HEK293 (cell line): Measurements from ENCODE around the gene PTPRR.

Source experiments
- CTCF ChIA-PET: fragments of 350-600 bp; formaldehyde crosslinking; extraction: SDS; loops from one replicate; lab custom pipeline; 2021; ENCODE audit warnings: antibody characterized with exemption; lab: Yijun Ruan, JAX
- POLR2A ChIA-PET: fragments of 300-600 bp; formaldehyde crosslinking; extraction: SDS; loops from one replicate; lab custom pipeline; 2020; ENCODE audit warnings: antibody characterized with exemption, inconsistent platforms; lab: Yijun Ruan, JAX
- H3K27ac ChIP-seq: fragments of 200-500 bp; sonication (Bioruptor generic); 2 replicates; pipeline ENCODE4 v1.5.1; 2014; ENCODE audit warnings: low read depth, low read length, control low read depth, inconsistent platforms; ENCODE audit errors: extremely low read depth
- H3K36me3 ChIP-seq, 2 experiments: fragments of 200-500 bp in 1 of 2; sonication (Bioruptor generic) in 1 of 2; 1 replicate in 1 of 2; 2 replicates in 1 of 2; pipeline ENCODE4 v1.5.1; 2014 to 2017; ENCODE audit warnings: inconsistent platforms in 2 of 2, low read length in 2 of 2; ENCODE audit not compliant: control insufficient read depth in 2 of 2, insufficient read depth in 1 of 2
- H3K4me1 ChIP-seq: fragments of 200-500 bp; sonication (Bioruptor generic); 2 replicates; pipeline ENCODE4 v1.5.1; 2014; ENCODE audit warnings: mild to moderate bottlenecking, low read length, inconsistent platforms; ENCODE audit not compliant: control insufficient read depth, insufficient read depth
- H3K4me3 ChIP-seq: 2 replicates; pipeline ENCODE4 v1.5.1; 2011; ENCODE audit warnings: low read depth, mild to moderate bottlenecking, control low read depth, low read length, moderate library complexity
- H3K9me3 ChIP-seq: fragments of 200-500 bp; sonication (Bioruptor generic); 2 replicates; pipeline ENCODE4 v1.5.1; 2014; ENCODE audit warnings: low read depth, low read length, inconsistent platforms; ENCODE audit not compliant: control insufficient read depth, insufficient read depth
- KLF9 ChIP-seq: fragments of 450-650 bp; formaldehyde crosslinking; IDR thresholded peaks from 2 replicates; pipeline ENCODE4 v1.5.1; 2016; ENCODE audit warnings: missing biosample characterization, missing genetic modification characterization, low read depth
- RBAK ChIP-seq: fragments of 450-650 bp; formaldehyde crosslinking; IDR thresholded peaks from 2 replicates; pipeline ENCODE4 v1.5.1; 2016; ENCODE audit warnings: missing biosample characterization, missing genetic modification characterization
- ZBTB21 ChIP-seq: fragments of 450-650 bp; formaldehyde crosslinking; IDR thresholded peaks from 2 replicates; pipeline ENCODE4 v1.5.1; 2017; ENCODE audit warnings: missing biosample characterization, missing genetic modification characterization
- ZBTB48 ChIP-seq: fragments of 450-650 bp; formaldehyde crosslinking; IDR thresholded peaks from 2 replicates; pipeline ENCODE4 v1.5.1; 2016; ENCODE audit warnings: missing biosample characterization, missing genetic modification characterization
- ZEB2 ChIP-seq: fragments of 450-650 bp; formaldehyde crosslinking; IDR thresholded peaks from 2 replicates; pipeline ENCODE4 v1.5.1; 2016; ENCODE audit warnings: missing biosample characterization, missing genetic modification characterization
- ZNF23 ChIP-seq: fragments of 450-650 bp; formaldehyde crosslinking; IDR thresholded peaks from 2 replicates; pipeline ENCODE4 v1.5.1; 2016; ENCODE audit warnings: missing biosample characterization, missing genetic modification characterization, borderline replicate concordance
- ZNF311 ChIP-seq: fragments of 450-650 bp; formaldehyde crosslinking; IDR thresholded peaks from 2 replicates; pipeline ENCODE4 v1.5.1; 2017; ENCODE audit warnings: missing biosample characterization, missing genetic modification characterization, borderline replicate concordance
- ZNF394 ChIP-seq: fragments of 450-650 bp; formaldehyde crosslinking; IDR thresholded peaks from 2 replicates; pipeline ENCODE4 v1.5.1; 2016; ENCODE audit warnings: missing biosample characterization, missing genetic modification characterization, mild to moderate bottlenecking, moderate library complexity, borderline replicate concordance
- ZNF560 ChIP-seq: fragments of 450-650 bp; formaldehyde crosslinking; IDR thresholded peaks from 2 replicates; pipeline ENCODE4 v1.5.1; 2017; ENCODE audit warnings: missing biosample characterization, missing genetic modification characterization, borderline replicate concordance
- ZNF561 ChIP-seq: fragments of 450-650 bp; IDR thresholded peaks from 2 replicates; pipeline ENCODE4 v1.5.1; 2018; ENCODE audit warnings: missing biosample characterization, missing genetic modification characterization, borderline replicate concordance
- ZNF610 ChIP-seq: fragments of 450-650 bp; formaldehyde crosslinking; IDR thresholded peaks from 2 replicates; pipeline ENCODE4 v1.5.1; 2016; ENCODE audit warnings: missing biosample characterization, missing genetic modification characterization, borderline replicate concordance
- ZNF626 ChIP-seq: fragments of 450-650 bp; sonication (Bioruptor Pico); formaldehyde crosslinking; IDR thresholded peaks from 2 replicates; pipeline ENCODE4 v1.5.1; 2018; ENCODE audit warnings: missing biosample characterization, missing genetic modification characterization, inconsistent platforms
- ZNF629 ChIP-seq: fragments of 450-650 bp; formaldehyde crosslinking; IDR thresholded peaks from 2 replicates; pipeline ENCODE4 v1.5.1; 2017; ENCODE audit warnings: missing biosample characterization, missing genetic modification characterization
- ZNF776 ChIP-seq: fragments of 450-650 bp; formaldehyde crosslinking; IDR thresholded peaks from 2 replicates; pipeline ENCODE4 v1.5.0; 2017; ENCODE audit warnings: missing biosample characterization, missing genetic modification characterization, borderline replicate concordance
- ZSCAN16 ChIP-seq: fragments of 450-650 bp; formaldehyde crosslinking; IDR thresholded peaks from 2 replicates; pipeline ENCODE4 v1.5.1; 2016; ENCODE audit warnings: missing biosample characterization, missing genetic modification characterization
- TF ChIP-seq, protein P1 (sequence below): fragments of 450-650 bp; formaldehyde crosslinking; IDR thresholded peaks from 2 replicates; pipeline ENCODE4 v1.5.1; 2016; ENCODE audit warnings: missing biosample characterization, missing genetic modification characterization
- TF ChIP-seq, protein P2 (sequence below): fragments of 450-650 bp; formaldehyde crosslinking; IDR thresholded peaks from 2 replicates; pipeline ENCODE4 v1.5.1; 2016; ENCODE audit warnings: missing biosample characterization, missing genetic modification characterization, low read depth
- TF ChIP-seq, protein P3 (sequence below): fragments of 450-650 bp; formaldehyde crosslinking; IDR thresholded peaks from 2 replicates; pipeline ENCODE4 v1.5.1; 2017; ENCODE audit warnings: missing biosample characterization, missing genetic modification characterization
- TF ChIP-seq, protein P4 (sequence below): fragments of 450-650 bp; formaldehyde crosslinking; IDR thresholded peaks from 2 replicates; pipeline ENCODE4 v1.5.1; 2016; ENCODE audit warnings: missing biosample characterization, missing genetic modification characterization
- TF ChIP-seq, protein P5 (sequence below): fragments of 450-650 bp; formaldehyde crosslinking; IDR thresholded peaks from 2 replicates; pipeline ENCODE4 v1.5.1; 2016; ENCODE audit warnings: missing biosample characterization, missing genetic modification characterization
- TF ChIP-seq, protein P6 (sequence below): fragments of 450-650 bp; formaldehyde crosslinking; IDR thresholded peaks from 2 replicates; pipeline ENCODE4 v1.5.1; 2016; ENCODE audit warnings: missing biosample characterization, missing genetic modification characterization

Gene PTPRR

DNA sequence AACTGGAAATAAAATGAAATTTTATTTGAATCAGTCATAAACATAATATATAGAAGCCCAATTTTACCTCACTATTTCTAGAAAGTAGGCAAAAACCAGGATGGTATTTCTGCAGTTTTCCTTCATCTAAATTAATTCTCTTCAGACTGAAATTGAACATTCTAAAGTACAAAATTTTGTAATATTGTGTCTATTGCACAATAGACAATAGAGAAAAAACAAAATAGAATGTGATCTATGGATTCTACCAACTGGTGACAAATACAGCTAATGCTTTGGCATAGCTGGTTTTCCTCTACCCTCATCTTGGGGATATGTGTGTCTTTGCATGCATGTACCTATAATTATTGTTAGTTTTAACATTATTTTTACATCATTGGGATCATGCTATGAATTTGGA lies 8.5 kb upstream of the PTPRR start (continued):
- TF ChIP-seq ZNF776 (tag by site-specific recombination), result no peak
- TF ChIP-seq ZNF626 (tag by site-specific recombination), result no peak
- TF ChIP-seq ZNF311, result no peak

DNA sequence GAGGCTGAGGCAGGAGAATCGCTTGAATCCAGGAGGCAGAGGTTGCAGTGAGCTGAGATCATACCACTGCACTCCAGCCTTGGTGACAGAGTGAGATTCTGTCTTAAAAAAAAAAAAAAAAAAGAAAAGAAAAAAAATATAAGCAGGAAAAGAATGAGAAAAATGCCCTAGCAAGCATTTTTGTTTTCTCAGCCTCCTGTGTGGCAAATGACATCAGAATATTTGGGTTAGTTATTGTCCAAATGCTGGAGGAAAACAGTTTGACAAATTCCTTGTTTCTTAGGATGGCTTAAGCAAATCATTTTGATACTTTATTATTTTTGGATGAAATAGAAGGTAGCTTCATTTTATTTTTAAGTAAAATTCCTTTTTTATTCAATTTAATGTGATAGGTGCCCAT lies 7.5 kb upstream of the PTPRR start:
- H3K36me3 ChIP-seq, result no peaks in the 10 kb centered on the region
- no peak overlapping the region for H3K27ac ChIP-seq
- ChIA-PET POLR2A (no interaction called here), CTCF (no interaction called here)
- no peak overlapping the region for H3K4me3 ChIP-seq
- TF ChIP-seq ZNF560 (tag by site-specific recombination), result no peak
- TF ChIP-seq RBAK (tag by site-specific recombination), result no peak
- TF ChIP-seq ZNF23 (tag by site-specific recombination), result no peak
- TF ChIP-seq ZNF561, result no peak
- no peaks in the 10 kb centered on the region for H3K4me1 ChIP-seq
- no peaks in the 10 kb centered on the region for H3K9me3 ChIP-seq

DNA sequence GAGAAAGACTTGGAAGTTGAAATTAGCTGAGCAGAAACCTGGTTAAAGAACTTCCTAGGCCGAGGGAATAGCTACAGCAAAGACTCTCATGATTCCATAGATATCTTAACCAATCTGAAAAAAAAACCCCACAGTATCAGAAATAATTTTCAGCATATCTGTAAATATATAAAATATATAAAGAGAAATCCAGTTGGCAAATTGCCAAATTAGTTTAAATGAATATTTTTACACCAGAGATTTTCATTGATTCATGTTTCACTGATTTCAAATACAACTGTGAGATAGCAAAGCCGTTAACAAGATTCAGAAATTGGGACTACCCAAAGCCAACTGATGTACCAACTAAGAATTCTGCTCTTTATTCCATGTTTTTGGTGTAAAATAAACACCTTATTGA lies 6.8 kb upstream of the PTPRR start:
- Histone ChIP-seq H3K4me1 (no peaks in the 10 kb centered on the region), H3K4me3 (no peak overlapping the region), H3K27ac (no peak overlapping the region), H3K36me3 (no peaks in the 10 kb centered on the region), H3K9me3 (no peaks in the 10 kb centered on the region)
- ChIA-PET CTCF (interaction anchor here (0.5 to 0.6 kb wide), 2 partner anchors 17 to 144 kb away, joined by 3 to 5 read pairs; no protein-coding TSS in a partner anchor), POLR2A (no interaction called here)
- TF ChIP-seq ZEB2 (tag by site-specific recombination), result no peak
- TF ChIP-seq, protein P1, sequence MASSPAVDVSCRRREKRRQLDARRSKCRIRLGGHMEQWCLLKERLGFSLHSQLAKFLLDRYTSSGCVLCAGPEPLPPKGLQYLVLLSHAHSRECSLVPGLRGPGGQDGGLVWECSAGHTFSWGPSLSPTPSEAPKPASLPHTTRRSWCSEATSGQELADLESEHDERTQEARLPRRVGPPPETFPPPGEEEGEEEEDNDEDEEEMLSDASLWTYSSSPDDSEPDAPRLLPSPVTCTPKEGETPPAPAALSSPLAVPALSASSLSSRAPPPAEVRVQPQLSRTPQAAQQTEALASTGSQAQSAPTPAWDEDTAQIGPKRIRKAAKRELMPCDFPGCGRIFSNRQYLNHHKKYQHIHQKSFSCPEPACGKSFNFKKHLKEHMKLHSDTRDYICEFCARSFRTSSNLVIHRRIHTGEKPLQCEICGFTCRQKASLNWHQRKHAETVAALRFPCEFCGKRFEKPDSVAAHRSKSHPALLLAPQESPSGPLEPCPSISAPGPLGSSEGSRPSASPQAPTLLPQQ (tag by site-specific recombination), result no peak
- no peak for TF ChIP-seq ZNF610
- TF ChIP-seq, protein P2, sequence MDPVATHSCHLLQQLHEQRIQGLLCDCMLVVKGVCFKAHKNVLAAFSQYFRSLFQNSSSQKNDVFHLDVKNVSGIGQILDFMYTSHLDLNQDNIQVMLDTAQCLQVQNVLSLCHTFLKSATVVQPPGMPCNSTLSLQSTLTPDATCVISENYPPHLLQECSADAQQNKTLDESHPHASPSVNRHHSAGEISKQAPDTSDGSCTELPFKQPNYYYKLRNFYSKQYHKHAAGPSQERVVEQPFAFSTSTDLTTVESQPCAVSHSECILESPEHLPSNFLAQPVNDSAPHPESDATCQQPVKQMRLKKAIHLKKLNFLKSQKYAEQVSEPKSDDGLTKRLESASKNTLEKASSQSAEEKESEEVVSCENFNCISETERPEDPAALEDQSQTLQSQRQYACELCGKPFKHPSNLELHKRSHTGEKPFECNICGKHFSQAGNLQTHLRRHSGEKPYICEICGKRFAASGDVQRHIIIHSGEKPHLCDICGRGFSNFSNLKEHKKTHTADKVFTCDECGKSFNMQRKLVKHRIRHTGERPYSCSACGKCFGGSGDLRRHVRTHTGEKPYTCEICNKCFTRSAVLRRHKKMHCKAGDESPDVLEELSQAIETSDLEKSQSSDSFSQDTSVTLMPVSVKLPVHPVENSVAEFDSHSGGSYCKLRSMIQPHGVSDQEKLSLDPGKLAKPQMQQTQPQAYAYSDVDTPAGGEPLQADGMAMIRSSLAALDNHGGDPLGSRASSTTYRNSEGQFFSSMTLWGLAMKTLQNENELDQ (tag by site-specific recombination), result no peak
- TF ChIP-seq KLF9, result no peak
- TF ChIP-seq ZBTB48 (tag by site-specific recombination), result no peak
- no peak for TF ChIP-seq ZNF629
- TF ChIP-seq ZSCAN16, result no peak
- TF ChIP-seq ZNF394 (tag by site-specific recombination), result no peak
- TF ChIP-seq, protein P3, sequence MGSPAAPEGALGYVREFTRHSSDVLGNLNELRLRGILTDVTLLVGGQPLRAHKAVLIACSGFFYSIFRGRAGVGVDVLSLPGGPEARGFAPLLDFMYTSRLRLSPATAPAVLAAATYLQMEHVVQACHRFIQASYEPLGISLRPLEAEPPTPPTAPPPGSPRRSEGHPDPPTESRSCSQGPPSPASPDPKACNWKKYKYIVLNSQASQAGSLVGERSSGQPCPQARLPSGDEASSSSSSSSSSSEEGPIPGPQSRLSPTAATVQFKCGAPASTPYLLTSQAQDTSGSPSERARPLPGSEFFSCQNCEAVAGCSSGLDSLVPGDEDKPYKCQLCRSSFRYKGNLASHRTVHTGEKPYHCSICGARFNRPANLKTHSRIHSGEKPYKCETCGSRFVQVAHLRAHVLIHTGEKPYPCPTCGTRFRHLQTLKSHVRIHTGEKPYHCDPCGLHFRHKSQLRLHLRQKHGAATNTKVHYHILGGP (tag by site-specific recombination), result no peak
- TF ChIP-seq ZBTB21 (tag by site-specific recombination), result no peak
- TF ChIP-seq, protein P4, sequence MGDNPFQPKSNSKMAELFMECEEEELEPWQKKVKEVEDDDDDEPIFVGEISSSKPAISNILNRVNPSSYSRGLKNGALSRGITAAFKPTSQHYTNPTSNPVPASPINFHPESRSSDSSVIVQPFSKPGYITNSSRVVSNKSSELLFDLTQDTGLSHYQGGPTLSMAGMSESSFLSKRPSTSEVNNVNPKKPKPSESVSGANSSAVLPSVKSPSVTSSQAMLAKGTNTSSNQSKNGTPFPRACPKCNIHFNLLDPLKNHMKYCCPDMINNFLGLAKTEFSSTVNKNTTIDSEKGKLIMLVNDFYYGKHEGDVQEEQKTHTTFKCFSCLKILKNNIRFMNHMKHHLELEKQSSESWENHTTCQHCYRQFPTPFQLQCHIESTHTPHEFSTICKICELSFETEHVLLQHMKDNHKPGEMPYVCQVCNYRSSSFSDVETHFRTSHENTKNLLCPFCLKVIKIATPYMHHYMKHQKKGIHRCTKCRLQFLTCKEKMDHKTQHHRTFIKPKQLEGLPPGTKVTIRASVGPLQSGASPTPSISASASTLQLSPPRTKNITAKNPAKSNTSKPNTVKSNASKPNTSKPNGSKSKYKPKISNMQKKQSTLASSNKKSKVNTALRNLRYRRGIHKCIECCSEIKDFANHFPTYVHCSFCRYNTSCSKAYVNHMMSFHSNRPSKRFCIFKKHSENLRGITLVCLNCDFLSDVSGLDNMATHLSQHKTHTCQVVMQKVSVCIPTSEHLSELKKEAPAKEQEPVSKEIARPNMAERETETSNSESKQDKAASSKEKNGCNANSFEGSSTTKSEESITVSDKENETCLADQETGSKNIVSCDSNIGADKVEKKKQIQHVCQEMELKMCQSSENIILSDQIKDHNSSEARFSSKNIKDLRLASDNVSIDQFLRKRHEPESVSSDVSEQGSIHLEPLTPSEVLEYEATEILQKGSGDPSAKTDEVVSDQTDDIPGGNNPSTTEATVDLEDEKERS (tag by site-specific recombination), result no peak
- TF ChIP-seq, protein P5, sequence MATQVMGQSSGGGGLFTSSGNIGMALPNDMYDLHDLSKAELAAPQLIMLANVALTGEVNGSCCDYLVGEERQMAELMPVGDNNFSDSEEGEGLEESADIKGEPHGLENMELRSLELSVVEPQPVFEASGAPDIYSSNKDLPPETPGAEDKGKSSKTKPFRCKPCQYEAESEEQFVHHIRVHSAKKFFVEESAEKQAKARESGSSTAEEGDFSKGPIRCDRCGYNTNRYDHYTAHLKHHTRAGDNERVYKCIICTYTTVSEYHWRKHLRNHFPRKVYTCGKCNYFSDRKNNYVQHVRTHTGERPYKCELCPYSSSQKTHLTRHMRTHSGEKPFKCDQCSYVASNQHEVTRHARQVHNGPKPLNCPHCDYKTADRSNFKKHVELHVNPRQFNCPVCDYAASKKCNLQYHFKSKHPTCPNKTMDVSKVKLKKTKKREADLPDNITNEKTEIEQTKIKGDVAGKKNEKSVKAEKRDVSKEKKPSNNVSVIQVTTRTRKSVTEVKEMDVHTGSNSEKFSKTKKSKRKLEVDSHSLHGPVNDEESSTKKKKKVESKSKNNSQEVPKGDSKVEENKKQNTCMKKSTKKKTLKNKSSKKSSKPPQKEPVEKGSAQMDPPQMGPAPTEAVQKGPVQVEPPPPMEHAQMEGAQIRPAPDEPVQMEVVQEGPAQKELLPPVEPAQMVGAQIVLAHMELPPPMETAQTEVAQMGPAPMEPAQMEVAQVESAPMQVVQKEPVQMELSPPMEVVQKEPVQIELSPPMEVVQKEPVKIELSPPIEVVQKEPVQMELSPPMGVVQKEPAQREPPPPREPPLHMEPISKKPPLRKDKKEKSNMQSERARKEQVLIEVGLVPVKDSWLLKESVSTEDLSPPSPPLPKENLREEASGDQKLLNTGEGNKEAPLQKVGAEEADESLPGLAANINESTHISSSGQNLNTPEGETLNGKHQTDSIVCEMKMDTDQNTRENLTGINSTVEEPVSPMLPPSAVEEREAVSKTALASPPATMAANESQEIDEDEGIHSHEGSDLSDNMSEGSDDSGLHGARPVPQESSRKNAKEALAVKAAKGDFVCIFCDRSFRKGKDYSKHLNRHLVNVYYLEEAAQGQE, result no peak
- TF ChIP-seq, protein P6, sequence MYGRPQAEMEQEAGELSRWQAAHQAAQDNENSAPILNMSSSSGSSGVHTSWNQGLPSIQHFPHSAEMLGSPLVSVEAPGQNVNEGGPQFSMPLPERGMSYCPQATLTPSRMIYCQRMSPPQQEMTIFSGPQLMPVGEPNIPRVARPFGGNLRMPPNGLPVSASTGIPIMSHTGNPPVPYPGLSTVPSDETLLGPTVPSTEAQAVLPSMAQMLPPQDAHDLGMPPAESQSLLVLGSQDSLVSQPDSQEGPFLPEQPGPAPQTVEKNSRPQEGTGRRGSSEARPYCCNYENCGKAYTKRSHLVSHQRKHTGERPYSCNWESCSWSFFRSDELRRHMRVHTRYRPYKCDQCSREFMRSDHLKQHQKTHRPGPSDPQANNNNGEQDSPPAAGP (tag by site-specific recombination), result no peak
